Stimulated activated CD4-positive, alpha-beta T cell treated with anti-CD3 and anti-CD28 coated beads, Interleukin-12 subunit alpha, Interleukin-12 subunit beta, amount 100 ng/mL, for 24 hours (primary cell): ENCODE results near the gene CUL2.
"Not testable (repeated sequence)": the region's sequence is repeated elsewhere in the genome, so short reads cannot be mapped to it uniquely, and the experiment has no call there.

Experiments used
- DNase-seq, 2 experiments: peaks; one replicate each; pipeline ENCODE4 v3.0.0-alpha.2; 2020; ENCODE audit warnings: low read depth in 2 of 2

CUL2 gene

DNA sequence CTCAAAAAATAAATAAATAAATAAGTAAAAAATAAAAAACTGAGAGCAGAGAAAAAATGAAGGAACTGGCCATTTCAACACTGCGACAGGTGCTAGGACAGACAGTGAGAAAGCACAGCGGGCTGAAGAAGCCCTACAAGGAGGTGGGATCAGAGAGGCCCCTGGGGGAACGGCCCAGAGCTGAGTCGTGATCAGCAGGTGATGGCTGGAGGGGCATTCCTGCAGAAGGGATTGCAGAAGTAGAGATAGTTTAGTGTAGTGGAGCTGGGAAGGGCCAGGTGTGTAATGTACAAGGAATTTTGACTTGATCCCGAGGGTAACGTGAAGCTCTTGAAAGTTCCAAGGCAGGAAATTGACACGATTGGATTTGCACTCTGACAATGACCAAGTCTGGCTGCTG is 112.1 kb downstream of the CUL2 start:
- DNase-seq, result no peak

DNA sequence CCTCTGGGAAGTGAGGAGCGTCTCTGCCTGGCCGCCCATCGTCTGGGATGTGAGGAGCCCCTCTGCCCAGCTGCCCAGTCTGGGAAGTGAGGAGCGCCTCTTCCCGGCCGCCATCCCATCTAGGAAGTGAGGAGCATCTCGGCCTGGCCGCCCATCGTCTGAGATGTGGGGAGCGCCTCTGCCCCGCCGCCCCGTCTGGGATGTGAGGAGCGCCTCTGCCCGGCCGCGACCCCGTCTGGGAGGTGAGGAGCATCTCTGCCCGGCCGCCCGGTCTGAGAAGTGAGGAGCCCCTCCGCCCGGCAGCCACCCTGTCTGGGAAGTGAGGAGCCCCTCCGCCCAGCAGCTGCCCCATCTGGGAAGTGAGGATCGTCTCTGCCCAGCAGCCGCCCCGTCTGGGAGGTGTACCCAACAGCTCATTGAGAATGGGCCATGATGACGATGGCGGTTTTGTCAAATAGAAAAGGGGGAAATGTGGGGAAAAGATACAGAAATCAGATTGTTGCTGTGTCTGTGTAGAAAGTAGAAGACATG is 113.7 kb downstream of the CUL2 start:
- not testable (repeated sequence) for DNase-seq

DNA sequence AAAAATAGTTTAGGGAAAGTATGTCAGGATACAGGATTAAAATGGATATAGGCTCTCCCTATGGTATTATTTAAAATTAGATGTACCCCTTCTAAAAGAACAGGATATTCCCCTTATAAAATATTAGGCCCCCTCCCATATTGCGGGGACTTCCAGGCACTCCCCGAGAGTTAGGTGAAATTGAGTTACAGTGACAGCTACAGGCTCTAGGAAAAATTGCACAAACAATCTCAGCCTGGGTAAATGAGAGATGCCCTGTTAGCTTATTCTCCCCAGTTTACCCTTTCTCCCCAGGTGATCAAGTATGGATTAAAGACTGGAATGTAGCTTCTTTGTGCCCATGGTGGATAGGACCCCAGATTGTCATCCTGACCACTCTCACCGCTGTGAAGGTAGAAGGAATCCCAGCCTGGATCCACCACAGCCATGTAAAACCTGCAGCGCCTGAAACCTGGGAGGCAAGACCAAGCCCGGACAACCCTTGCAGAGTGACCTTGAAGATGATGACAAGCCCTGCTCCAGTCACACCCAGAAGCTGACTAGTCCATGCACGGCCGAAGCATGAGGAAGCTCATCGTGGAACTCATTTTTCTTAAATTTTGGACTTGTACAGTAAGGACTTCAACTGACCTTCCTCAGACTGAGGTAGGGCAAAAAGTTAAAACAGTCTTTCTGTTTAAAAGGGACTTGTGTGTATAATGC is 115.6 kb downstream of the CUL2 start:
- DNase-seq, result not testable (repeated sequence)

DNA sequence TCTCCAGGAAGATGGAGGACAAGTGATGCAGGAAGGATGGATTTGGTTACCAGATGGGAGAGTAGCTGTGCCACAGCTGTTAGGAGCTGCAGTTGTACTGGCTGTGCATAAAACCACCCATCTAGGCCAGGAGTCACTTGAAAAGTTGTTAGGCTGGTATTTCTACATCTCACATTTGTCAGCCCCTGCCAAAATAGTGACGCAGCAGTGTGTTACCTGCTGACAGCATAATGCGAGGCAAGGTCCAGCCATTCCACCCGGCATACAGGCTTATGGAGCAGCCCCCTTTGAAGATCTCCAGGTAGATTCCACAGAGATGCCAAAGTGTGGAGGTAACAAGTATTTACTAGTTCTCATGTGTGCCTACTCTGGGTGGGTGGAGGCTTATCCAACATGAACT is 116.4 kb downstream of the CUL2 start:
- DNase-seq, result not testable (repeated sequence)

DNA sequence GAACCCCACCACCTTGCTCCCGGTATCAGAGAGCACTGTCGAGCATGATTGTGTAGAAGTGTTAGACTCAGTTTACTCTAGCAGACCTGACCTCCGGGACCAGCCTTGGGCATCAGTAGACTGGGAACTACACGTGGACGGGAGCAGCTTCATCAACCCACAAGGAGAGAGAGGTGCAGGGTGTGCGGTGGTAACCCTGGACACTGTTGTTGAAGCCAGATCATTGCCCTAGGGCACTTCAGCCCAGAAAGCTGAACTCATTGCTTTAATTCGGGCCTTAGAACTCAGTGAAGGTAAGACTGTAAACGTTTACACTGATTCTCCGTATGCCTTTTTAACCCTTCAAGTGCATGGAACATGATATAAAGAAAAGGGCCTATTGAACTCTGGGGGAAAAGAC is 117.0 kb downstream of the CUL2 start:
- DNase-seq, result not testable (repeated sequence)

DNA sequence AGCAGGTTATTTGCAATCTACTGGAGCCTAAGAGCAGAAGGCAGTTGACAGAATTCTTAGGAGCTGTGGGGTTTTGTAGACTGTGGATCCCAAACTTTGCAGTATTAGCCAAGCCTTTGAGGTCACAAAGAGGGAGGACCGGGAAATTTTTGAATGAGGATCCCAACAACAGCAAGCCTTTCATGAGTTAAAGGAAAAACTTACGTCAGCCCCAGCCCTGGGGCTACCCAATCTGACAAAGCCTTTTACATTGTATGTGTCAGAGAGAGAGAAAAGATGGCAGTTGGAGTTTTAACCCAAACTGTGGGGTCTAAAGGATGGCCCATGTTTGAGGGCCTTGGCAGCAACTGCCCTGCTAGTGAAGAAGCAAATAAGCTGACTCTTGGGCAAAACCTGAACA is 117.5 kb downstream of the CUL2 start:
- not testable (repeated sequence) for DNase-seq

DNA sequence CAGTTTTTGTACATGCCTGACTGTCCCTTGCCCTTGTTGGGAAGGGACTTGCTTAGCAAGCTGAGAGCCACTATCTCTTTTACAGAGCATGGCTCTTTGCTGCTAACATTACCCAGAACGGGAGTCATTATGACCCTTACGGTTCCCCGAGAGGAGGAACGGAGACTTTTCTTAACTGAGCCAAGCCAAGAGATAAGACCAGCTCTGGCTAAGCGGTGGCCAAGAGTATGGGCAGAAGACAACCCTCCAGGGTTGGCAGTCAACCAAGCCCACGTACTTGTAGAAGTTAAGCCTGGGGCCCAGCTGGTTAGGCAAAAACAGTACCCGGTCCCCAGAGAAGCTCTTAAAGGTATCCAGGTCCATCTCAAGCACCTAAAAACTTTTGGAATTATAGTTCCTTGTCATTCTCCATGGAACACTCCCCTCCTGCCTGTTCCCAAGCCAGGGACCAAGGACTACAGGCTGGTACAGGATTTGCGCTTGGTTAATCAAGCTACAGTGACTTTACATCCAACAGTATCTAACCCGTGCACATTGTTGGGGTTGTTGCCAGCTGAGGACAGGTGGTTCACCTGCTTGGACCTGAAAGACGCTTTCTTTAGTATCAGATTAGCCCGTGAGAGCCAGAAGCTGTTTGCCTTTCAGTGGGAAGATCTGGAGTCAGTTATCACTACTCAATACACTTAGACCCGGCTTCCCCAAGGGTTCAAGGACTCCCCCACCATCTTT is 118.4 kb downstream of the CUL2 start:
- DNase-seq, result not testable (repeated sequence)

DNA sequence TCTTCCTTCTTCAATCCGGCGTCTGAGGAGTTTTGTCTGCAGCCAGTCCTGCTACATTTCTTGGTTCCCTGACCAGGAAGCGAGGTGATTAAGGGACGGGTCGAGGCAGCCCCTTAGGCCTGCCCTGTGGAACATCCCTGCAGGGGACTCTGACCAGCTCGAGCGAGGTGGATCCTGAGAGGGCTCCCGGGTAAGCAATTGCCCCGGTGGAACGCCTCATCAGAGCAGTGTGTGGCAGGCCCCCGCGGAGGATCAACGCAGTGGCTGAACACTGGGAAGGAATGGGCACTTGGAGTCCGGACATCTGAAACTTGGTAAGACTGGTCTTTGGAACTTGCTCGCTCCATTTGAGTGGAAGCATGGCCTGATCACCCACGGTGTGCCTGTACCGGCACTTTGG is 121.0 kb downstream of the CUL2 start:
- no peak for DNase-seq

DNA sequence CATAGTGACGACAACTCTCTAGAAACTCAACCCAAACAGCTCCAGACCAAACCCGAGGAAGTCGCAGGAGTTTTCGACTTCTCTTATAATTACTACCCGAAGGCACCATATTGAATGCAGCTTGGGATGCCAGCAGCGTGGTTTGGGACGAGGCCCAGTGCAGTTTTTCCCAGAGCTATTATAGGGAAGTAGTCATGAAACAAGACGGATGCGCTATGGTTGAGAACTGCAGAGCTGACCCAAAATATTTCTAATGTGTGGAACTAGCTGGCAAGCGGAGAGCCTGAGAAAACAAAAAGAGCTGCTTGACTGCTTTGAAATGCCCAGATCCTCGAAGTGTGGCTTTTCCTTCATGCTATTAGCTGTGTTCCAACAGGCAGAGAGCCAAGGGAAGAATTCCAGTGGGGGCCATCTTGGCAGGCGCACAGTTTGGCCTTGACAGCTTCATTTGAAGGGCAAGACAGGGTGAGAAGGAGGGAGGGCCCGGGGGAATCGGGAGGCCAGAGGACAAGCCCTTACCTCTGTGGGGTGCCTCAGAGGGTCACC is 122.7 kb downstream of the CUL2 start:
- DNase-seq, result no peak

DNA sequence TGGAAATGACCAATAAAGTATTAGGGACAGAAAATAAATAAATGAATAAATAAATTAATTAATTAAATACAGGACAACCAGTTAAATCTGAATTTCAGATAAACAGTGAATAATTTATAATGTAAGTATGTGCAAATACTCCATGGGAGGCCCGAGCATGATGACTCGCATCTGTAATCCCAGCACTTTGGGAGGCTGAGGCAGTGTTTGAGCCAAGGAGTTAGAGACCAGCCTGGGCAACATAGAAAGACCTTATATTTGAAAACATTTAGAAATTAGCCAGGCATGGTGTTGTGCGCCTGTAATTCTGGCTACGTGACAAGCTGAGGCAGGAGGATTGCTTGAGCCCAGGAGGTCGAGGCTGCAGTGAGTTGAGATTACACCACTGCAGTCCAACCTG is 123.7 kb downstream of the CUL2 start:
- no peak for DNase-seq

DNA sequence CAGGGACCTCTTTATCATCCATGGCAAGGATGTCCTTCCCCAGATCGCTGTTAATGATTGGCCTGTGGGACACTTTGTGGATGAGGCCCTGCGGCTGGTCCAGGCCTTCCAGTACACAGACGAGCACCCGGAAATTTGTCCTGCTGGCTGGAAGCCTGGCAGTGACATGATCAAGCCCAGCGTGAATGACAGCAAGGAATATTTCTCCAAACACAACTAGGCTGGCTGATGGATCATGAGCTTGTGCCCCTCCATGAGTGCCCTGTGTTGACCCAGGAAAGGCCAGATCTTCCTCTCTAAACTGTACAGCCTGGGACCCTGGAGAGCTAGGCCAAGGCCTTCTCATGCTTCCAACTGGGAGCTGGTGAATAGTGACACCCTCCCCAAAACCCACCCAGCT is 124.1 kb downstream of the CUL2 start:
- DNase-seq, result no peak

DNA sequence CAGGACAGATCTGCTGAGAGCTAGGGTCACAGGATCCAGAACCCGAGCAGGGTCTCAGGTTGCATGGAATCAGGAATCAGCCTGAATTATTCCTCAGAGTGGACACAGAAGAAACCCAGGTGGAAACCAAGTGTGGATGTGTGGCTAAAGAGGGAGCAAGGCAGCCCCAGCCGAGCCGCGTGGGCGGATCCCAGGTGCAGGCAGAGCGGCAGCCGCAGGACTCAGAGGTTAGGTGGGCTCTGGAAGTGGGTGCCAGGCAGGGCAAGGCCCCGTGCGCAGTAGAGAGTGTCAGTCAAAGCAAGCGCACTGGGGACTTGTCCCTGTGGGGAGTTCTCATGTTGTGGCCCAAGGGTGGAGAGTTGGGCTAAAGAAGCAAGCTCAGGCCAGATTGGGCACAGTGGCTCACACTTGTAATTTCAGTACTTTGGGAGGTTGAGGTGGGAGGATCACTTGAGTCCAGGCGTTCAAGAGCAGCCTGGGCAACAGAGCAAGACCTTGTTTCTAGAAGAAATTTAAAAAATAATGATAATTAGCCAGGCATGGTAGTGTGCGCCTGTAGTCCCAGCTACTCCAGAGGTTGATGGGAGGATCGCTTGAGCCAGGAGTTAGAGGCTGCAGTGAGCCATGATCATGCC is 125.9 kb downstream of the CUL2 start:
- DNase-seq, result no peak

DNA sequence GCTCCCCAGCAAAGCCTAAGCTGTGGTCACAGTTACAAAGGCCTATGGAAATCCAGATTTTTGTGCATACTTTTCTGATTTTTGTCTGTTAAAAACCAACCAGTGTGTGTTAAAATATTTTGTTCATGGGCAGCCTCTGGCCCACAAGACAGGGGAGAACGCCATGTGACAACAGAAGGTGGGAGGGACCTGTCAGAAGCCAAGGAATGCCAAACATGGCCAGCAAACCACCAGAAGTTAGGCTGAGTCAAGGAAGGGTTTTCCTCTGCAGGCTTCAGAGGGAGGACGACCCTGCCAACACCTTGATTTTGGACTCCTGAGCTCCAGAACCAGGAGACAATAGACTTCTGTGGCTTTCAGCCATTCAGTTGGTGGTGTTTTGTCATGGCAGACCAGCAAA is 127.3 kb downstream of the CUL2 start:
- DNase-seq, result no peak

DNA sequence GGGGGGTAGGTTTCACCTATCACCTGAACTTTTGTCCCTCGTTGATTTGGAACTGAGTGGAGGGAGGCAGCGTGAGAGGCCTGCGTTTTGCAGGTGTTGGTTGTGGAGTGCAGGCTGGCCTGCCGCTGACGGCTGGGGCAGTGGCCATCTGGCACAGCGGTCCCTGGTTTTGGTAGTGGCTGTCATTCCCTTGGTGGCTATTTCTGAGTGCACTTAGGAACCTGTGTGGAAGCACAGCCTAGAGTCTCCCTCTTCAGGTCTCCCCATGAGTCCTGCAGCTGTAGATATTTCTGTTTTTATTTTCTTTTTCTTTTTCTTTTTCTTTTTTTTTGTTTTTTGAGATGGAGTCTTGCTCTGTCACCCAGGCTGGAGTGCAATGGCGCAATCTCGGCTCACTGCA is 129.2 kb downstream of the CUL2 start:
- no peak for DNase-seq

DNA sequence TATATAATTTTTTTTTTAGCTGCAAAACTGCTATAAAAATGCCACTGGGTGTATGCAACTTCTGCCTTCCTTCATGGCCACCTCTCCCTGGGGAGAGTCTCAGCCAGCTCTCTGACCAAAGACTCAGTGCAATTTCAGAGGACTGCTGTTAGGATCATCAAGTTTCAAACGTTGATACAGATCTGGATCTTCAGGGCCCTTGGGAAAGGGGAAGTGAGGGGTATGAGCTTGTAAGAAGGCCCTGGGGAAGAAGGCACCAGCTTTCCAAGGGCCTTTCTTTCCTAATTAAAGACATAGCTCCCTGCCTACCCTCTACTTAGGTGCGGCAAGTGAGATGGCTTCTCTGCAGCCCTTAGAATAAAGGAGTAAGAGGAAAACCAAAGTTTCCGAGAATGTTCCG is 130.4 kb downstream of the CUL2 start:
- DNase-seq, result no peak

DNA sequence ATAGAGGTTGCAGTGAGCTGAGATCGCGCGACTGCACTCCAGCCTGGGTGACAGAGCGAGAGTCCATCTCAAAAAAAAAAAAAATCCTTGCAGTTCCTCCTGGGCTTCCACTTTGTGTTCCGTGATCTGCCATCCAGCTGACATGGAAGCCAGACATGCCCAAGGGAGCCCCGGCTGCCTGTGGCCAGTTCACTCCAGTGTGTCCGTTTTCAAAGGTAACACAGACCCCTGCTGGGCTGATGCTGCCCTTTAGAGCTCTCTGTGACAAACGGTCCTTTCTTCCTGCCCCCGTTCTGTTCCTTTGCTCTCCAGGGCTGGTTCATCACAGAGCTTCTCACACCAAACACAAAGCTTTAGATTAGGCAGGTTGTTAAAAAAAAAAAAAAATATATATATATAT is 130.8 kb downstream of the CUL2 start:
- DNase-seq, result no peak
